Kidney epithelial cell (primary cell): ENCODE results near the gene ACTMAP. TPM values are rescaled to one million over a fixed set of nuclear protein-coding genes. Genes with fewer than 3 reads are reported as not detected.

ENCODE experiments used
- DNase-seq: peaks from one replicate; pipeline ENCODE4 v3.0.0-alpha.2; 2010; ENCODE audit warnings: low read depth
- H3K27me3 ChIP-seq: 2 replicates; pipeline ENCODE4 v1.6.0; 2011; ENCODE audit warnings: low read length; ENCODE audit not compliant: control insufficient read depth, insufficient read depth
- H3K36me3 ChIP-seq: 2 replicates; pipeline ENCODE4 v1.5.1; 2011; ENCODE audit warnings: low read length; ENCODE audit not compliant: control insufficient read depth, insufficient read depth
- H3K4me3 ChIP-seq: 2 replicates; pipeline ENCODE4 v1.5.1; 2011; ENCODE audit warnings: low read depth, mild to moderate bottlenecking, control low read depth, low read length
- CTCF ChIP-seq: IDR thresholded peaks from 2 replicates; pipeline ENCODE4 v1.5.1; 2011; ENCODE audit warnings: mild to moderate bottlenecking, moderate library complexity, low read length, control low read depth, inconsistent platforms; ENCODE audit not compliant: insufficient read depth, poor library complexity, severe bottlenecking
- total RNA-seq: library from RNA; depleted of rRNA; stranded (reverse); fragments of >200 nt; gene quantifications from 2 replicates; pipeline ENCODE4 v1.2.3, GENCODE V29; 2015

The ACTMAP gene
- total RNA-seq, 1 donor from 2014 or later = 7.2 TPM

GRCh38 chr19:40783711-40784110 is 33.4 kb upstream of the ACTMAP start:
- H3K4me3 ChIP-seq = no peak overlapping the region
- H3K36me3 ChIP-seq = no peaks in the 10 kb centered on the region
- no peaks in the 10 kb centered on the region for H3K27me3 ChIP-seq
- TF ChIP-seq CTCF = no peak
- DNase-seq = no peak

DNA sequence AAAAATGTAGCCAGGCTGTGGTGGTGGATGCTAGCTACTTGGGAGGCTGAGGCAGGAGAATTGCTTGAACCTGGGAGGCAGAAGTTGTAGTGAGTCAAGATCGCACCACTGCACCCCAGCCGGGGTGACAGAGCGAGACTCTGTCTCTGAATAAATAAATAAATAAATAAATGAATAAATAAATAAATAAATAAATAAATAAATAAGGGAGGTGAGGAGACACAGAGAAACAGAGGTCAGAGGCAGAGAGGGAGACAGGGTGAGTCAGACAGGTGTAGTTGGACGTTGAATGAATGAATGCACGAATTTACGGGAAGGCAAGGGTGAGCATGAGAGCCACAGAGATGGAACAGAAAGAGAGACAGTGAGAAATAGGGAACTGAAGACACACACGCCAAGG is 30.9 kb upstream of the ACTMAP start:
- H3K27me3 ChIP-seq = no peaks in the 10 kb centered on the region
- no peak for DNase-seq
- no peaks in the 10 kb centered on the region for H3K36me3 ChIP-seq
- H3K4me3 ChIP-seq = no peak overlapping the region
- no peak for TF ChIP-seq CTCF

DNA sequence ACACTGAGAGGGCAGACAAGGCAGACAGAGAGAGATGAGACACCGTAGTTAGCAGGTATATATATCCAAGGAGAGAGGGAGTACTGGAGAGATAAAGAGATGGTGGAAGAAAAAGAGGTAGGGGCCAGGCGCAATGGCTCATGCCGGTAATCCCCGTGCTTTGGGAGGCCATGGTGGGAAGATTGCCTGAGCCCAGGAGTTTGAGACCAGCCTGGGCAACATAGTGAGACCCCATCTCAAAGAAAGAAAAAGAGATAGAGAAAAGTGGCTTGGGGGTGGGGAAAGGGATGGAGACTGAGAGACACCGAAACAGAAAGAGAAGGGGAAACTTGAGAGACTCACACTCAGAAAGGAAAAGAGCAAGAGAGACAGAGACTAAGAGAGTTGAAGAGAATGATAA is 30.3 kb upstream of the ACTMAP start:
- no peak for TF ChIP-seq CTCF
- Histone ChIP-seq H3K4me3 (no peak overlapping the region), H3K36me3 (no peaks in the 10 kb centered on the region), H3K27me3 (no peaks in the 10 kb centered on the region)
- DNase-seq = no peak

GRCh38 chr19:40778706-40779284 is 28.5 kb upstream of the ACTMAP start:
- DNase-seq = no peak
- TF ChIP-seq CTCF = no peak
- Histone ChIP-seq H3K4me3 (peak overlapping the region; percentile 61), H3K27me3 (no peaks in the 10 kb centered on the region), H3K36me3 (no peaks in the 10 kb centered on the region)

DNA sequence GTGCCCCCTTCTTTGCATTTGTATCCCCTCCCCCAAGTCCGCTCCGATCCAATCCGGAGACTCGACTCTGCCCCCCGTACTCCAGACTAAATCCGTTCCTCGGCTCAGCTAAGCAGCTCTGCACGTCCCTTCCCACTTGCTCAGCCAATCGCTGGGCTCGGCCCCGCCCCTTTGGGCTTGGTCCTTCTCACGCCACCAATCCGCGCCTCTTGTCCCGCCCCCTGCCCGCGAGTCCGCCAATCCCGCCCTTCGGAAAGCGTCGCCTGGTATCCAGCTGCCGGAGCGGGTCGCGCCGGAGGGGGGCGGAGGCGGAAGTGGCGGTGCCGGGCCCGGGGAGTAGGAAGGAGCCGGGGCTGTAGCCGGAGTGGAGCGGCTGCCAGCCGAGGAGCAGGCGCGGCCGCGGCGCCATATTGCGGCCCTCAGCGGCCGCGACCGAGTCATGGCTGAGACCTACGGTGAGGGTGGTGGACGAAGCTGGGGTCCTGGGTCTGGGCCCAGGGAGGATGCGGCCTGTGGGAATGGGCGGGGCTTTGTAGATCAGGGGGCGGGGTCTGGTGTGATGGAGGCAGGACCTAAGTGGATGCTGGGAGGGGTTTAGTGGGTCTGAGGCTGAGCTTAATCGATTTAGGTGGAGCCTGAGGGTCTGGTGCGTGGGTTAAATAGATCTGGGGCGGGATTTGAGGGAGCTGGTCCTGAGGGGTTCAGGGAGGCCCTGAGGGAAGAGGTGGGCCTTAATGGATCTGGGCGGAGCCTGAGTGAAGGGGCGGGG is 27.8 kb upstream of the ACTMAP start, which contains the start of gene RAB4B:
Gene RAB4B, plus strand, starts transcription at position 311 of the 769 bp plus-strand sequence. Its CDS starts 129 bp downstream, at position 440.
- peak; percentile 99 for DNase-seq
- TF ChIP-seq CTCF = no peak
- Histone ChIP-seq H3K4me3 (peak within 1 kb of the TSS; percentile 61), H3K36me3 (no peaks in the 10 kb centered on the region), H3K27me3 (no peaks in the 10 kb centered on the region)

- H3K36me3 ChIP-seq = no peaks in the 10 kb centered on the region
- no peak for TF ChIP-seq CTCF
- peak overlapping the region; percentile 49 for H3K4me3 ChIP-seq
- H3K27me3 ChIP-seq = no peaks in the 10 kb centered on the region
- no peak for DNase-seq
Observed at GRCh38 chr19:40777645-40777936, 27.3 kb upstream of the ACTMAP start.
